HG02884 (cell line): ENCODE measurements around the gene RASD1.

ENCODE experiments used
- ATAC-seq: cut with Tn5 transposase; IDR thresholded peaks from one replicate; pipeline ENCODE4 v1.9.1; 2021; ENCODE audit warnings: mild to moderate bottlenecking, moderate library complexity; ENCODE audit not compliant: unreplicated experiment

Gene RASD1

GRCh38 chr17:17511293-17511741, 15.1 kb upstream of the RASD1 start:
- ATAC-seq: no peak

DNA sequence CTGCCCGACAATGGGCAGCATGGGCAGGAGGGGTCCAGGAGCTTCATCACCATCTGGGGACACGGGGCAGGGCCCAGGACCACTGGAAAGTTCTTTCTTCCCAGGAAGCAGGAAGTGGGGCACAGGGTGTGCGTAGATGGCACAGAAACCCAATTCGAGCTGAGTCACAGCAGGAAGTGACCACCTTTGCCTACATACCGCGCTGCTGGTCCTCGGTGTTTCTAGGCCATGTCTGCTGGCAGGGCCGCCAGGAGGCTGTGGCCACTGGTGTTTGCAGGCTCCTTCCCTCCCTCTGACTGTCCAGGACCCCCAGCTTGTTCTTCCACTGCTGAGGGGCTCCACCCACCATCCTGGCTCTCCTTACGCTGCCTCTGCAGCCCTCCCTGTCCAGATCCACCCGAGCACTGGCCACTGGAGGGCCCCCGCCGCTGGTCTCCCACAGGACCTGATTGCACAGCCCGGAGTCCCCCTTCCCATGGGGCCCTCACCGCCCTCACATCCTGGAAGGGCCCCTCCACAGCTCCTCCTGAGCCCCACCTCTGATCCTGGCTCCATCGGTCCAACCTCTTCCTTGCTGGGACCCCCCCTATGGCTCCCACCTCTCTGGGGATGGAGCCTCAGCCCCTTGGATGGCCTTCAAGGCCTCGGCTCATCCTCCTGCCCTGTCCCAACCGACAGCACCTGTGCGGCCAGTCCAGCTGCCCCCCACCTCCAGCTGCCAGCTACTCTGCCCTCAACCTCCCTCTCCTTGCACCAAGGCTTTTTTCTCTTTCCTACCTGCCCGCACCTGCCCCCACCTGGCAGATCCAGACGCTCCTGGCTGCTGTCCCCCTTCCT, 14.5 kb upstream of the RASD1 start:
- ATAC-seq: no peak

- no peak for ATAC-seq
Observed at GRCh38 chr17:17509601-17510425, 13.6 kb upstream of the RASD1 start.

DNA sequence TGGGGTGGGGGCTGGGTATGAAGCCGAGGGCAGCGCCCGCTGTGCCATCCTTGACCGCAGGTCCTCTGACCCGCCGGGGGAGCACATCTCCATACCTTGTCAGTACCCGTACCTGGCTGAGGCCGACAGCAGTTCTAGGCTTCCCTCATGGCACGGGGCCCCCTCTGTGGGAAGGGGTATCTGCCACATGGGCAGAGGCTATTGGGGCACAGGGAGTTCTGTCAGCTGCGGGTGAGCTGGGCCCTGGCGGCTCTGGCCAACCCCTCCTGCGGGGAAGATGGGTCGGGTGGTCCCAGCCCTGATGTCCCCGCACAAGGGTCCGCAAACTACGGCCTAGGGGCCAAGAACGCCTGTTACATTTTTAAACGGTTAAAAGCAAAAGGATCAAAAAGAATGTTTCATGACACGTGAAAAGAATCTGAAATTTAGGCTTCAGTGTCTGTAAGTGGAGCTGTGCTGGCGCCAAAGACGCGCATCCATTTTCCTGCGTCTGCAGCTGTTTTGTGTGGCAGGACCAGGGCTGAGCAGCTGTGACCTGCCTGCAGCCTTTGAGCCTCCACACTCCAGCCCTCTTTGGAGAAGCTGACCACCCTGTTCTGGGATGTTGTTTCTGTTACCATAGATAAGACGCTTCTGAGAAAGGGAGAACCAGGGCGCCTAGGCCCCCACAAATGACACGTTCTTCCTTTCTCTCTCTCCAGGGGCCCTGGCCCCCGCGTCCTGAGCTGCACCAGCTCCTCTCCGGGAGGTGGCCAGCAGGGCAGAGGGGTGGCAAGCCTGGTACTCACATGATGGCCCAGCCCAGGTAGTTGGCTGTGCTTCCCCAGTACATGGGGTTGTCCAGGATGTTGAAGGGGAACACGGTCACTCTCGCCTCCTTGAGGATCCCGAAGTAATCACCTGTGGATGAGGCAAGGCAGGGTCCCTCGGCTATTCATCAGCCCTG, 12.7 kb upstream of the RASD1 start:
- no peak for ATAC-seq

GRCh38 chr17:17508019-17508535, 11.9 kb upstream of the RASD1 start:
- no peak for ATAC-seq

- ATAC-seq: no peak
Observed at GRCh38 chr17:17507465-17508011, 11.3 kb upstream of the RASD1 start.

DNA sequence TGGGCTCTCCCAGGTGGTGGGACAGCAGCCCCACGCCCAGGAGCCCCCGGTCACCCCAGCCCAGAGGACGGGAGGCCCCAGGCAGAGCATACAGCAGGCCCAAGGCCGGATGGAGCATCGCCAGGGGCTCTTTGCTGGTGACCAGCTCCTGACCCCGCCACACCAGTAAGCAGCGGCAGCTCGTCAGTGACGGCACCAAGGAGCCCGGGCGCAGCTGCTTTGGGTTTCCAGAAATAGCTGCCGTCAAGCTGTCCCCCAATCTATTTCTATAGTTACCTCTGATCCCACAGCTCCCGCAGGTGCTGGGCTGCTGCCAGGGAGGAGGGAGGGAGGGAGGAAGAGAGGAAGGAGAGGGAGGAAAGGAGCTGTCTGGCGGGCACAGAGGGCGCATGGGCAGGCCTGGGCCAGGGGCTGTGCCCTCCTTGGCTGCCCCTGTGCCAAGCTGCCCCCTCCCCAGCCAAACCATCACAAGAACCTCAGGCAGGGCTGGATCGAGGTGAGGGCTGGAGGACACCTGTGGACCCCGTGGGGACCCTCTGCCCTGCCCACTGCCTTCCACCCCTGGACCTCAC, 10.8 kb upstream of the RASD1 start:
- no peak for ATAC-seq

DNA sequence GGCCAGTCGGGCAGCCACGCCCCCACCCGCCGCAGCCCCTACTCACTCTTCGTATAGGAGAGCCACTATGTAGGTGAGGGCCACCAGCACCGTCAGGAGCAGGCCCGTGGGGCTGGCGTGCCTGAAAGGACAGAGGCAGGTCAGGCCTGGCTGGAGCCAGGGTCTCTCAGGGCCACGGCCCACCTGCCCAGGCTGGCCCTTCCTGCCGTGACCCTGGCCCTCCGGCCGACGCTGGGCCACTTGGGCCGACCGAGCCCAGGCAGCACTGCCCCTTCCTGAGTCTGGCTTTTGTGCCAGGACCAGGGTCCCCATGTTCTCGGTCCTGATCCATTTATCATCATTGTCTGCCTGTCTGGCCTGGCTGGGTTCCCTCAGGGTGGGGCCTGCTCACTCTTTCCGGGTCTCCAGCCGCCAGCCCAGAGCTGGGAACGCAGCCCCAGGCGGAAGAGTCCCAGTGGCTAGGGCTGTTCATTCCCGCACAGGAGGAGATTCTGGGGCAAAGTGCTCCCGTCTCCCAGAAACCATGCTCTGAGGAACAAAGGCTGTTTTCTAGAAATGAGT, 10.1 kb upstream of the RASD1 start:
- ATAC-seq: no peak

- no peak for ATAC-seq
Observed at GRCh38 chr17:17505610-17506171, 9.5 kb upstream of the RASD1 start.

DNA sequence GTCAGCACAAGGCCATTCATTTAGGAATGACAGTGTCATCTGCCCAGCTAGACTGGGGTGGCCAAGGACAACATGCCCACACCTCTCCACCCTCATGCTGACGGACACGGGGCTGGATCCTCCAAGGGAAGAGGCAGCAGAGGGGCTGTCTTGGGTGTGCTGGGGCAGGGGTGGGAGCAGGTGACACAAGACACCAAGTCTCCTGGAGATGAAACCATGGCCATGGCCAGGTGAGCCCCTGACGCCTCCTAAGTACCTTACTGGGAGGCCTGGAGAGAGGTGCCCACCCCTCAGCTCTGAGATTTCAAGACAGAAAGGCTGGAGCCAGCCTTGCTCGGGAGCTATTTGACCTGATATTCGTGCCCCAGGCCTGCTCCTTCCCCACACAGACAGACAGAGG, 9.0 kb upstream of the RASD1 start:
- no peak for ATAC-seq

- ATAC-seq: no peak
Observed at GRCh38 chr17:17504341-17505140, 8.3 kb upstream of the RASD1 start.

DNA sequence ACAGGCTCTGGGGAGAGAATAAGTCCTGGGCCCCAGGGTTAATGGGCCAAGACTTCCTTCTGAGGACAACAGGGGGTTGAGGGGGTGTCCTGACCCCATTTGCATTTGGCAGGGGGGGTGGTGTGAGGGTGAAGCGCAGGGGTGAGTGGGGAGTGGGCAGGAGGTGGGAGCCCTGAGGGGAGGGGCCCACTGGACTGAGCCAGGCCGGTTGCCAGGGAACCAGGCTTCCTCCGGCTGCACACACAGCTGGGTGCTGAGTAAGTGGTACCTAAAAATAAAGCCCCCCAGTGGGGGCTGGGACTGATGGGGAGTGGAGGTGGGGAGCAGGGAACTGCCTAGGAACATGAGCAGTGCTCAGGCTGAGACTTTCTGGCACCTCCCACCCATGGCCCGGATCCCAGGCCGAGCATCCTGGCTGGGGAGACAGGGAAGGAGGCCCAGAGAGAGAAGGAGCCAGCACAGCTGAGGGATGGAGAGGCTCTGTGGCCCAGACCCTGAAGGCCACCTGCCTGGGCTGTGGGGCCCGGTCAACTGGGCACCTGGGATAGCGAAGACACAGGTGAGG, 7.5 kb upstream of the RASD1 start:
- ATAC-seq: no peak

- no peak for ATAC-seq
Observed at GRCh38 chr17:17502741-17503565, 6.8 kb upstream of the RASD1 start.

DNA sequence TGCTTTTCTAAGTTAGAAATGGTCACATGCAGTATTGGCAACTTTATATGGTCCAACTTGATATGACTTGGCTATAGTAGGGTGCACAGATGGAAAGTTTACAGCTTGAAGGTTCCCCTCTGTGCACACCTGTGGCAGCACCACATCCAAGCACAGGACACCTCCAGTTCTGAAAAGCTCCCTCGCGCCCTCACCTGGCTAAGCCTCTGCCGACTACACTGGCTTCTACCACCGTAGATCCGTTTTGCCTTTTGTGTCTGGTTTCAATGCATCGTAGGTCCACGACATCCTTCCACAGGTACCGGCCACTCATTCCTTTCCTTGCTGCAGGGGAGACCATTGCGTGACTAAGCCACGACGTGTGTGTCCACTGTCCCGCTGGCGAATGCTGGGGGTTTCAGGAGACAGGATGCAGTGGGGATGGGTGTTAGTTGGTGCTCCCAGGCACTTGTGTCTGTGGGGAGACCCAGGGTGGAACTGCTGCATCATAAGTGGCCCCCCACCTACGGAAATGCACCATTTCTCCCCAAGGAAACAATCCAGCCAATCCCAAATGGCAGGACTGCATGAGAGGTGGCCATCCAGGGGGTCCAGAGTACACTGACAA, 4.9 kb upstream of the RASD1 start:
- no peak for ATAC-seq

GRCh38 chr17:17499402-17500145, 3.4 kb upstream of the RASD1 start:
- no peak for ATAC-seq

DNA sequence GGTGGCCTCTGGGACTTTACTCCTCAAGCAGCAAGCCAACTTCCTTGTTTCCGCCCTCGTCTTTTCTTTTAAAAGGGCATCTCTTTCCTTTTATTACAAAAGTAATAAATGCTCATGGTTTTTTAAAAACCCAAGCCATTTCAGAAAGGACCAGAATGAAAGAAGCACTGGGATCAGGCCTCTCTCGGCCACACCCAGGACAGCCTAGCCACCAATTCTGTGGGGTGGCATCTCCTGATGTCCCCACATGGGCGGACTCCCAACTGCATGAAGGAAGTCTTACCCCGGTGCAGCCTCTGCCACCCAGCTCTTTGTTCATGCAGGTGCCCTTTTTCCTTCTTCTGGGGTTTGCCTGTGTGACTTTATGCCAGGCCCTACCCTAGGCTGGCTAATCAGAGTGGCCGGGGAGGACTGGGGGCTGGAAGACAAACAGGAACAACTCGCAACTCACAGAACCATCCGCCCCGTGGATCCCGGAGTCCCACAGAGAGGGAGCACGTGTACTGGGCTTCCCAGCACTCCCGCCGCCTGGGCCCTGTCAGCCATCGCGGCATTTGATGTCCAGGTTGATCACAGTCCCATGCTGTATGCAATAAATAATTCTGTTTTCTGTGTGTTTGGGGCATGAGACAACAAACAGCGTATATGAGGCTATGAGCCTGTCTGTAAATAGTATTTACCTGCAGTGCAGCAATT, 2.6 kb upstream of the RASD1 start:
- ATAC-seq: no peak
